Stimulated activated CD8-positive, alpha-beta memory T cell treated with anti-CD3 and anti-CD28 coated beads, Interleukin-12 subunit alpha, Interleukin-12 subunit beta, amount 100 ng/mL, for 24 hours (primary cell): ENCODE data around the gene LARGE1.
"Not testable (repeated sequence)": the region's sequence is repeated elsewhere in the genome, so short reads cannot be mapped to it uniquely, and the experiment has no call there.

Experiments
- DNase-seq: peaks from one replicate; pipeline ENCODE4 v3.0.0-alpha.2; 2020; ENCODE audit errors: extremely low read depth

LARGE1 gene

GRCh38 chr22:33476206-33476605, 444.1 kb downstream of the LARGE1 start:
- DNase-seq: no peak

GRCh38 chr22:33474587-33474986, 445.7 kb downstream of the LARGE1 start:
- no peak for DNase-seq

GRCh38 chr22:33472462-33473344, 447.6 kb downstream of the LARGE1 start:
- DNase-seq: no peak

GRCh38 chr22:33470456-33470855, 449.8 kb downstream of the LARGE1 start:
- DNase-seq: no peak

- no peak for DNase-seq
Measured at GRCh38 chr22:33467620-33468095, 452.6 kb downstream of the LARGE1 start.

GRCh38 chr22:33467080-33467479, 453.2 kb downstream of the LARGE1 start:
- DNase-seq: no peak

- DNase-seq: no peak
Measured at GRCh38 chr22:33465554-33465953, 454.7 kb downstream of the LARGE1 start.

GRCh38 chr22:33464698-33465097, 455.6 kb downstream of the LARGE1 start:
- no peak for DNase-seq

GRCh38 chr22:33461698-33462434, 458.4 kb downstream of the LARGE1 start:
- DNase-seq: no peak

GRCh38 chr22:33461245-33461644, 459.0 kb downstream of the LARGE1 start:
- DNase-seq: not testable (repeated sequence)

- no peak for DNase-seq
Measured at GRCh38 chr22:33459137-33459536, 461.1 kb downstream of the LARGE1 start.

- no peak for DNase-seq
Measured at GRCh38 chr22:33456511-33456910, 463.8 kb downstream of the LARGE1 start.

GRCh38 chr22:33455036-33455435, 465.2 kb downstream of the LARGE1 start:
- no peak for DNase-seq

- no peak for DNase-seq
Measured at GRCh38 chr22:33451866-33452469, 468.3 kb downstream of the LARGE1 start.

GRCh38 chr22:33450756-33451155, 469.5 kb downstream of the LARGE1 start:
- DNase-seq: no peak

- no peak for DNase-seq
Measured at GRCh38 chr22:33447733-33448132, 472.5 kb downstream of the LARGE1 start.

GRCh38 chr22:33443683-33444082, 476.6 kb downstream of the LARGE1 start:
- no peak for DNase-seq

GRCh38 chr22:33440756-33441155, 479.5 kb downstream of the LARGE1 start:
- DNase-seq: no peak

GRCh38 chr22:33438273-33438672, 482.0 kb downstream of the LARGE1 start:
- no peak for DNase-seq

GRCh38 chr22:33431300-33431699, 489.0 kb downstream of the LARGE1 start:
- DNase-seq: no peak

- DNase-seq: no peak
Measured at GRCh38 chr22:33429281-33429680, 491.0 kb downstream of the LARGE1 start.

GRCh38 chr22:33427461-33427860, 492.8 kb downstream of the LARGE1 start:
- DNase-seq: no peak
